HepG2 (cell line): Measurements from ENCODE around the gene WWP2. TPM values are rescaled to one million over a fixed set of nuclear protein-coding genes. Genes with fewer than 3 reads are reported as not detected.
A peak's percentile ranks its signal among the peaks of the same experiment; 100 is the strongest.

Experiments used
- ATAC-seq: fragments of 200-7000 bp; cut with Tn5 transposase; 3 replicates; pipeline ENCODE4 v1.9.1; 2020; ENCODE audit warnings: mild to moderate bottlenecking, moderate library complexity
- BruUV-seq: library from RNA; stranded (reverse); fragments of 400-500 nt; replicated peaks from 2 replicates; lab custom pipeline; 2021; lab: Mats Ljungman, UMichigan
- CTCF ChIA-PET: fragments of 300-600 bp; formaldehyde crosslinking; extraction: SDS; loops from one replicate; lab custom pipeline; 2021; ENCODE audit warnings: low total read pairs, inconsistent platforms, low intra/inter-chr PET ratio; lab: Yijun Ruan, JAX
- POLR2A ChIA-PET: fragments of 350-600 bp; sonication (Branson Sonifier 250); formaldehyde crosslinking; loops from one replicate; lab custom pipeline; 2020; ENCODE audit warnings: antibody characterized with exemption, inconsistent platforms; lab: Yijun Ruan, JAX
- DNase-seq: peaks from one replicate; pipeline ENCODE4 v3.0.0-alpha.2; 2015; ENCODE audit warnings: low spot score
- FAIRE-seq: peaks from 3 replicates; lab custom pipeline; 2011; peaks lifted over from hg19 to GRCh38; lab: Jason Lieb, UNC
- H2AFZ ChIP-seq: one replicate; pipeline ENCODE4 v1.6.1; 2011; ENCODE audit warnings: low read length, inconsistent platforms
- H3K27ac ChIP-seq: fragments of 300-600 bp; 3 replicates; pipeline ENCODE4 v1.8.0; 2011; ENCODE audit warnings: mixed run types, mild to moderate bottlenecking, mixed read lengths, low read length, inconsistent platforms; ENCODE audit not compliant: insufficient read depth; ENCODE audit errors: extremely low read length
- H3K27me3 ChIP-seq, 2 experiments: fragments of 200-600 bp in 1 of 2; 2 replicates in 1 of 2; 3 replicates in 1 of 2; pipeline versions ENCODE4 v1.6.0 to v1.8.0; 2011; ENCODE audit warnings: low read length in 2 of 2, mild to moderate bottlenecking in 2 of 2, moderate library complexity in 2 of 2, inconsistent platforms in 1 of 2; ENCODE audit not compliant: insufficient read depth in 2 of 2, control insufficient read depth in 1 of 2
- H3K36me3 ChIP-seq, 2 experiments: fragments of 200-600 bp in 1 of 2; replicated peaks in 1 of 2; 2 replicates in 1 of 2; 3 replicates in 1 of 2; pipeline versions ENCODE4 v1.5.1 to v1.8.0; 2011; ENCODE audit warnings: low read length in 2 of 2, inconsistent platforms in 1 of 2; ENCODE audit not compliant: insufficient read depth in 2 of 2, control insufficient read depth in 1 of 2
- H3K4me1 ChIP-seq: 2 replicates; pipeline ENCODE4 v1.5.1; 2012; ENCODE audit warnings: low read length, inconsistent platforms; ENCODE audit not compliant: insufficient read depth
- H3K4me2 ChIP-seq: 2 replicates; pipeline ENCODE4 v1.6.0; 2011; ENCODE audit warnings: low read depth, low read length, inconsistent platforms
- H3K4me3 ChIP-seq, 3 experiments: fragments of 200-600 bp in 1 of 3; sonication (generic), shearing (Covaris generic) in 1 of 3; replicated peaks in 1 of 3; 2 replicates each; pipeline ENCODE4 v1.5.1; 2011 to 2016; ENCODE audit warnings: low read length in 3 of 3, inconsistent platforms in 2 of 3, low read depth in 2 of 3, mild to moderate bottlenecking in 2 of 3, control low read depth in 1 of 3, mixed read lengths in 1 of 3; ENCODE audit not compliant: insufficient read depth in 1 of 3
- H3K79me2 ChIP-seq: one replicate; pipeline ENCODE4 v1.6.1; 2011; ENCODE audit warnings: low read length, inconsistent platforms; ENCODE audit not compliant: insufficient read depth
- H3K9ac ChIP-seq: 2 replicates; pipeline ENCODE4 v1.6.0; 2011; ENCODE audit warnings: mild to moderate bottlenecking, low read depth, low read length, inconsistent platforms; ENCODE audit not compliant: insufficient read depth
- H3K9me3 ChIP-seq: 2 replicates; pipeline ENCODE4 v1.5.1; 2012; ENCODE audit warnings: mild to moderate bottlenecking, low read length
- H4K20me1 ChIP-seq: 2 replicates; pipeline ENCODE4 v1.6.0; 2011; ENCODE audit warnings: inconsistent platforms, mild to moderate bottlenecking, low read length, moderate library complexity; ENCODE audit not compliant: insufficient read depth
- ATM ChIP-seq: fragments of 450-650 bp; IDR thresholded peaks from 2 replicates; pipeline ENCODE4 v1.7.1; 2017; ENCODE audit warnings: mild to moderate bottlenecking, borderline replicate concordance
- DR1 ChIP-seq: sonication (generic); formaldehyde crosslinking; IDR thresholded peaks from 2 replicates; pipeline ENCODE4 v1.8.0; 2021; ENCODE audit warnings: mild to moderate bottlenecking, missing genetic modification reagents, inconsistent platforms
- FOXP4 ChIP-seq: sonication (generic); formaldehyde crosslinking; IDR thresholded peaks from 2 replicates; pipeline ENCODE4 v1.4.0; 2020; ENCODE audit warnings: missing genetic modification reagents
- MAFF ChIP-seq: IDR thresholded peaks from 2 replicates; pipeline ENCODE4 v1.6.1; 2011; ENCODE audit warnings: low read depth, low read length, improper control_type of control experiment
- MAFK ChIP-seq, 2 experiments: IDR thresholded peaks in 1 of 2; conservative IDR thresholded peaks in 1 of 2; 2 replicates each; pipeline ENCODE4 v1.6.1; 2011; ENCODE audit warnings: improper control_type of control experiment in 2 of 2, low read length in 2 of 2
- MXD4 ChIP-seq: IDR thresholded peaks from 2 replicates; pipeline ENCODE4 v1.6.1; 2016; ENCODE audit warnings: mild to moderate bottlenecking, missing biosample characterization, missing genetic modification reagents
- MYC ChIP-seq: sonication (generic); formaldehyde crosslinking; IDR thresholded peaks from 2 replicates; pipeline ENCODE4 v1.9.0; 2021; ENCODE audit warnings: missing genetic modification reagents, borderline replicate concordance
- STAG1 ChIP-seq: sonication (generic); formaldehyde crosslinking; IDR thresholded peaks from 2 replicates; pipeline ENCODE4 v1.4.0; 2020; ENCODE audit warnings: missing genetic modification reagents
- ZNF441 ChIP-seq: sonication (generic); formaldehyde crosslinking; IDR thresholded peaks from 2 replicates; pipeline ENCODE4 v1.7.0; 2021; ENCODE audit warnings: missing genetic modification reagents, borderline replicate concordance
- WGBS: methylation state at CpG from one replicate; pipeline ENCODE4 v1.1.6; 2017; ENCODE audit warnings: low lambda C conversion rate; 5-methylcytosine and 5-hydroxymethylcytosine counted together
- in situ Hi-C: cut with HindIII; loops from 2 replicates; pipeline ENCODE4 v1.10.0; 2017; ENCODE audit warnings: low pct_unique_long_range_greater_than_20kb; ENCODE audit not compliant: extremely low pct_ligation_motif_present
- intact Hi-C: fragments of 100-400 bp; cut with micrococcal nuclease; formaldehyde crosslinking; loops from one replicate; pipeline ENCODE4 v1.10.0; 2022; ENCODE audit not compliant: unreplicated experiment
- polyA plus RNA-seq, 8 experiments: library from polyadenylated mRNA; depleted of rRNA in 3 of 8; stranded (reverse) in 7 of 8; unstranded in 1 of 8; fragments of >200 nt; fragmentation: Illumina TruSeq in 4 of 8; extraction: Trizol in 4 of 8; gene quantifications; 2 replicates each; pipeline versions ENCODE4 v1.2.1 to v1.2.3, GENCODE V29; 2011 to 2016; ENCODE audit warnings: low read depth in 4 of 8, missing spikeins in 1 of 8, mixed read lengths in 1 of 8; ENCODE audit not compliant: insufficient read depth in 1 of 8
- total RNA-seq, 5 experiments: library from RNA; depleted of rRNA; stranded (reverse); fragments of >200 nt; fragmentation: Illumina TruSeq; extraction: Trizol; gene quantifications; 2 replicates each; pipeline ENCODE4 v1.2.3, GENCODE V29; 2016; ENCODE audit warnings: low read depth in 1 of 5

Gene WWP2
- total and polyA plus RNA-seq, 2 of the 13 experiments (the other 11 are each of a cell fraction or from before 2014, with no cell fraction given): 11.4 to 28.2 TPM

GRCh38 chr16:69885722-69886121 is 123.6 kb downstream of the WWP2 start:
- ChIA-PET POLR2A (no interaction called here), CTCF (no interaction called here)
- no peaks in the 10 kb centered on the region for H3K4me1 ChIP-seq
- no peak for ATAC-seq
- 96% methylated on average over 3 of the region's 3 CpGs for whole genome bisulfite sequencing
- FAIRE-seq: no peak
- H3K9ac ChIP-seq: no peak overlapping the region
- no peaks in the 10 kb centered on the region for H4K20me1 ChIP-seq
- no TSS peak for BruUV-seq
- TF ChIP-seq MYC (CRISPR knock-in tag) (no peak), ZNF441 (CRISPR knock-in tag) (no peak), STAG1 (CRISPR knock-in tag) (no peak)
- no peaks in the 10 kb centered on the region for H3K9me3 ChIP-seq
- intact Hi-C loops: no loop called here
- in situ Hi-C loops: no loop called here
- no peak for DNase-seq
- H3K4me3 ChIP-seq: no peak overlapping the region
- H2AFZ ChIP-seq: no peak overlapping the region
- no peaks in the 10 kb centered on the region for H3K79me2 ChIP-seq
- no peak overlapping the region for H3K4me2 ChIP-seq
- H3K27ac ChIP-seq: no peak overlapping the region
- H3K27me3 ChIP-seq: no peaks in the 10 kb centered on the region
- peaks cover 15 to 35% of the 10 kb centered on the region in 2 experiments for H3K36me3 ChIP-seq

DNA sequence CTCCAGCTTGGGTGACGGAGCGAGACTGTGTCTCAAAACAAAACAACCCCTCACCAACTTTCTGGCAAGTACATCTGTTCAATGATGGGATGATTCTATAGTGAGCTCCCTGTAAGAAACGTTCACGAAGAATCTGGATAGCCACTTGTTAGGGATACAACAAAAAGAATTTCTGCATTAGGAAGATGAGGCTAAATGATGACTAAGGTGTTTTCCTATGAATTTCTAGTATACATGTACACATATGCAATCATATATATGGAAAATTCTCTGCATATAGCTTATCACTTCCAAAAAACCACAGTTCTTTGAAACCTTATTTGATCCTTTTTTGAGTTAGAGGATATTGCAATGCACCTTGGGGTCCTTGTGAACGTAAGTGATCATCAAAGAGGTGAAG is 124.6 kb downstream of the WWP2 start:
- in situ Hi-C loops: no loop called here
- Histone ChIP-seq H3K9me3 (no peaks in the 10 kb centered on the region), H3K9ac (no peak overlapping the region), H3K36me3 (peaks cover 15 to 34% of the 10 kb centered on the region in 2 experiments), H3K27me3 (no peaks in the 10 kb centered on the region), H2AFZ (no peak overlapping the region), H3K4me1 (no peaks in the 10 kb centered on the region), H3K79me2 (no peaks in the 10 kb centered on the region), H4K20me1 (no peaks in the 10 kb centered on the region), H3K4me3 (no peak overlapping the region), H3K27ac (no peak overlapping the region), H3K4me2 (no peak overlapping the region)
- ChIA-PET POLR2A (no interaction called here), CTCF (no interaction called here)
- DNase-seq (no peak), FAIRE-seq (no peak), ATAC-seq (no peak)
- no TSS peak for BruUV-seq
- TF ChIP-seq FOXP4 (CRISPR knock-in tag) (no peak), DR1 (CRISPR knock-in tag) (no peak), MAFF (peak; percentile 92), MAFK (conservative IDR thresholded peaks at IDR 0.05 in 1 of 2, IDR thresholded peaks at IDR 0.05 in 1 of 2; ENCODE audit: low read length in 2 of 2) (peak; percentile 89 to 94), ATM (no peak), MXD4 (CRISPR knock-in tag) (no peak)
- intact Hi-C loops: no loop called here
- over 99% methylated on average over 5 of the region's 5 CpGs for WGBS
